HL-60/S4 (cell line): ENCODE data around the gene CPNE9.

Experiments used
- in situ Hi-C: fragments of 300-500 bp; cut with MboI; formaldehyde crosslinking; loops from 2 replicates; pipeline ENCODE4 v1.14.3; 2022; ENCODE audit warnings: low sequenced_read_pairs

The CPNE9 gene

GRCh38 chr3:9710174-9710739, 6.6 kb downstream of the CPNE9 start:
- in situ Hi-C loops = no loop called here

GRCh38 chr3:9712415-9712814, 8.8 kb downstream of the CPNE9 start:
- in situ Hi-C loops = no loop called here

- in situ Hi-C loops = no loop called here
Observed at GRCh38 chr3:9713142-9713541, 9.5 kb downstream of the CPNE9 start.

- in situ Hi-C loops = no loop called here
Observed at GRCh38 chr3:9715136-9715535, 11.5 kb downstream of the CPNE9 start.

- in situ Hi-C loops = no loop called here
Observed at GRCh38 chr3:9715764-9716437, 12.3 kb downstream of the CPNE9 start.

GRCh38 chr3:9716801-9717555, 13.3 kb downstream of the CPNE9 start:
- in situ Hi-C loops = no loop called here

- in situ Hi-C loops = no loop called here
Observed at GRCh38 chr3:9717563-9717962, 13.9 kb downstream of the CPNE9 start.

GRCh38 chr3:9718118-9718517, 14.5 kb downstream of the CPNE9 start:
- in situ Hi-C loops = no loop called here

- in situ Hi-C loops = no loop called here
Observed at GRCh38 chr3:9721015-9721699, 17.5 kb downstream of the CPNE9 start.

GRCh38 chr3:9721700-9722060, 18.0 kb downstream of the CPNE9 start:
- in situ Hi-C loops = no loop called here

GRCh38 chr3:9725775-9726515, 22.3 kb downstream of the CPNE9 start:
- in situ Hi-C loops = no loop called here

GRCh38 chr3:9727041-9727595, 23.5 kb downstream of the CPNE9 start:
- in situ Hi-C loops = no loop called here

- in situ Hi-C loops = no loop called here
Observed at GRCh38 chr3:9727743-9728142, 24.1 kb downstream of the CPNE9 start.

GRCh38 chr3:9729419-9729818, 25.8 kb downstream of the CPNE9 start:
- in situ Hi-C loops = no loop called here

- in situ Hi-C loops = no loop called here
Observed at GRCh38 chr3:9730657-9731205, 27.1 kb downstream of the CPNE9 start.

GRCh38 chr3:9731206-9732079, 27.8 kb downstream of the CPNE9 start, which contains the start of gene BRPF1:
TSS of gene BRPF1 (plus strand) at chr3:9731735. CDS start at chr3:9734141, 2,406 bp downstream.
- in situ Hi-C loops = no loop called here

GRCh38 chr3:9732080-9732739, 28.6 kb downstream of the CPNE9 start:
- in situ Hi-C loops = no loop called here

GRCh38 chr3:9732740-9733115, 29.1 kb downstream of the CPNE9 start:
- in situ Hi-C loops = no loop called here

GRCh38 chr3:9736831-9737230, 33.2 kb downstream of the CPNE9 start:
- in situ Hi-C loops = no loop called here
